Superior temporal gyrus (tissue), 1 donor: ENCODE data around the gene PPP1R14C.

Experiments
- DNase-seq: peaks from one replicate; pipeline ENCODE4 v3.0.0-alpha.2; 2016; ENCODE audit errors: extremely low spot score

PPP1R14C gene

DNA sequence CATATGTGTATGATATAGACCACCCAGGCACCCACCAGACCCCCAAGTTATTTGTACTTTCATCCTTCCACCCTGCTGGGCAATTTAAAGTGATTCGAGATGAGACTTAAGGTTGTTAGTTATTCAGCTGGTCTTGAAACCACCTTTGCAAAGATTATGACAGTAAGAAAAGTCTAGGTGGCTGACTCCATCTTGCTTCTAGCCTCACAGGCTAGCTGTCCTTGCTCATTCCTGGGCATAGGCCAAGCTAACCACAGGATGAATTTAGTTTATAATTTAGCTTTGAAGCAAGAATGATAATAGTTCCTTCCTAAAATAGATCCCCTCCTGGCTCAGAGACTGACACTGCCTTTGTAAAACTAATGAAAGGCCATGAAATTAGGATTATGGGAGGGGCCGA lies 154.0 kb downstream of the PPP1R14C start:
- DNase-seq: no peak

DNA sequence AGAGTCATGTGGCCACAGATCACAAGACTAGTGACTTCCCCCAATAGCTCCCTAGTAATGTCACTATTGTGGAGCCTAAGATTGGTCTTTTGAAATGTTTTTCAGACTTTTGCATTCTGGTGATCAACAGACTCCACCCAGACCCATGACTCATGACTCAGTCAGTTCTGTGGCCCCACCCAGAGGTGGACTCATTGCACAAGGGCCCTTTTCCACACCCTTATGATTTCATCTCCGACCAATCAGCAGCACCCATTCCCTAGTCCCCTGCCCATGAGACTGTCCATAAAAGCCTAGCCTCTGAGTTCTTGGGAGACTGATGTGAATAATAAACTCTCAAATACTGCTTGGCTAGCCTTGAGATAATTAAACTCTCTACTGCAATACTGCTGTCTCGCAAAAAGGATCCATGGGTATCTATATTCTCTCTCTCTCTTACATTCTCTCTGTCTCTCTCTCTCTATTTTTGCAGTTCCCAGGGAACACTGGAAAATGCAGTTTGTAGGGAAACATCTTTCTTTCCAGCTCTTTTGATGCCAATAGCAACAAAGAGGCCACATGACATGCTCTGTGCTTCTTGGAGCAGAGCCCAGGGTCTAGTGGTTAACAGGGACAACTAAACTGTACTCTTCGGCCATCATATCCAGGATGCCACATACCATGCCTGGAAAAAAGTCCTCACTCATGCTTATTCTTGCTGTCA lies 154.6 kb downstream of the PPP1R14C start:
- DNase-seq: no peak

DNA sequence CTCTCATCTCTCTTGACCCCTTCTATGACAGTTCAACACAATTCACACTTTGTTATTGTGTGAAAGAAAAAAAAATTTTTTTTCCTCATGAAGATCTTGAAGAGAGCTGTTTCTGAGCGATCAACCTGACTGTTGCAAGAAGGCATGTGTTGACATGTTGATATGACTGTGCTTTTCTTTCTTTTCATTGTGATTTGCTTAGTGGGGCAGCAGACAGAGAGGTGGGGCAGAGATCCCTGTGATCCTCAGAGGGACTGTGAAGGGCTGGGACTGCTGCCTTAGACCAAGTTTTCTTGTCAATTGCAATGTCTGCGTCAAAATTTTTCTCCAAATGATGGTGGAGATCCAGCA lies 155.2 kb downstream of the PPP1R14C start:
- DNase-seq: no peak

DNA sequence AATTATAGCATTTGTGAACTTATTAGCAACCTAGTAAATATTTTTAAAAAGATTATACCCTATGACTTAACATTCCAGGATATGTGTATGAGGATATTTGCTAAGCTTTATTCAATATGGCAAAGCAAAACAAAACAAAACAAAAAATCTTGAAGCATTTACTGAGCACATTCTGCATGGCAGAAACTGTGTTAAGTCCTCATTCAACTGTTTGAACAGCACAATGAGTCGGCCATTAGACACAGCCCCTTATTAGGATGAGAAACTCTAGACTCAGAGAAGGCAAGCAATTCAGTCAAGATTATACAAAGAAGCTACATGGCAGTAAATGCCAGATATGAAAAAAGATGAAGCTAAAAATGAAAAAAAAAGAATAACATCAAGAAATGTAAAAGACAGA lies 155.8 kb downstream of the PPP1R14C start:
- DNase-seq: no peak
